Measurements from ENCODE around the gene HACD2. TPM values are rescaled to one million over a fixed set of nuclear protein-coding genes. Genes with fewer than 3 reads are reported as not detected.

The HACD2 gene, protein sequence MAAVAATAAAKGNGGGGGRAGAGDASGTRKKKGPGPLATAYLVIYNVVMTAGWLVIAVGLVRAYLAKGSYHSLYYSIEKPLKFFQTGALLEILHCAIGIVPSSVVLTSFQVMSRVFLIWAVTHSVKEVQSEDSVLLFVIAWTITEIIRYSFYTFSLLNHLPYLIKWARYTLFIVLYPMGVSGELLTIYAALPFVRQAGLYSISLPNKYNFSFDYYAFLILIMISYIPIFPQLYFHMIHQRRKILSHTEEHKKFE
- 10 to 100 TPM; 12.0 to 17.1 TPM for polyA plus RNA-seq

DNA sequence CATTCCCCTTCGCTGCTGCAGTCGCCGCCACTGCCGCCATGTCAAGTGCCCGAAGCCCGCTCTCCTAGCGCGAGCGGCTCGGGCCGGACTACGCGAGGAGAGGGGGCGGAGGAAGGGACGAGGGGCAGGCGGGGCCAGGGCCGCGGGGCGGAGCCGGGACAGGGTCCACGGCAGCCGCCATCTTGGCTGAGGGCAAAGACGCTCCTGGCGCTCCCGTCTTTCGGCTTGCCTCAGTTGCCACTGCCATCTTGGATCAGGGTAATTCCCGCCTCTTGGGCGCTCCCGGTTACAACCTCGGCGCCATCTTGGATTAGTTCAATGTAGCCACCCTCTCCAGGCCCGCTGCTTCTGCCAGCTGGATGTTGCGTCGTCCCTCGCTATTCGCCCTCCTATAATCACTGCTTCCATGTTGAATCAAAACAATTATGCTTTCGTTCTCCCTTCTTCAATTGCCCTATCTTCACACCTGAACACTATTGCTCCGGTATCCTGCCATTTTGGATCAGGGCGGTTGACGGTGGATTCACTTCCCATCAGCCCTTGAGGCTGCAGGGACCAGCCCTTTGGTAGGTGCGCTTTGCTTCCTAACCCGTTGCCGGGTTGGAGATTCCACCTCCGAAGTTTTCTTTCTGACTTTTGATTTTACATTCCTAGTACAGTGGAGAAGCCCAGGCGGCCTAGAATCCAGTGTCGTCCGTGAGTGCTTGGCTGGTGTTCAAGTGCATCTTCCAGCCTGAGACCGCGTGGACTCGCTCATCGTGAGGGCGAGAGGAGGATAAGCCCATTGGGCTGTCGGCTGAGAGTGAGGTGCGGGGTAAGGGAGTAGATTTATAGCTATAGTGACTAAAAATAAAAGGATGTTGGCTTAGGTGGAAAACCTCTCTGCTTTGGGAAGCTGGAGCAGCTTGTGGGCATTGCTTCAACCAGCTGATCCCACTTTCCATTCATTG is at the start of gene HACD2:
Gene HACD2, minus strand, starts transcription at position 66 of the 950 bp plus-strand sequence. Its CDS starts 26 bp downstream, at position 40.
- WGBS, 2 donors, result 0 to 1% methylated on average over 44 to 54 of the region's 54 CpGs
- peaks cover 0 to 3% of the 10 kb centered on the region in 2 donors for H3K36me3 ChIP-seq (ENCODE audit: control insufficient read depth in 2 of 2, insufficient read depth in 2 of 2, low read length in 1 of 2)

DNA sequence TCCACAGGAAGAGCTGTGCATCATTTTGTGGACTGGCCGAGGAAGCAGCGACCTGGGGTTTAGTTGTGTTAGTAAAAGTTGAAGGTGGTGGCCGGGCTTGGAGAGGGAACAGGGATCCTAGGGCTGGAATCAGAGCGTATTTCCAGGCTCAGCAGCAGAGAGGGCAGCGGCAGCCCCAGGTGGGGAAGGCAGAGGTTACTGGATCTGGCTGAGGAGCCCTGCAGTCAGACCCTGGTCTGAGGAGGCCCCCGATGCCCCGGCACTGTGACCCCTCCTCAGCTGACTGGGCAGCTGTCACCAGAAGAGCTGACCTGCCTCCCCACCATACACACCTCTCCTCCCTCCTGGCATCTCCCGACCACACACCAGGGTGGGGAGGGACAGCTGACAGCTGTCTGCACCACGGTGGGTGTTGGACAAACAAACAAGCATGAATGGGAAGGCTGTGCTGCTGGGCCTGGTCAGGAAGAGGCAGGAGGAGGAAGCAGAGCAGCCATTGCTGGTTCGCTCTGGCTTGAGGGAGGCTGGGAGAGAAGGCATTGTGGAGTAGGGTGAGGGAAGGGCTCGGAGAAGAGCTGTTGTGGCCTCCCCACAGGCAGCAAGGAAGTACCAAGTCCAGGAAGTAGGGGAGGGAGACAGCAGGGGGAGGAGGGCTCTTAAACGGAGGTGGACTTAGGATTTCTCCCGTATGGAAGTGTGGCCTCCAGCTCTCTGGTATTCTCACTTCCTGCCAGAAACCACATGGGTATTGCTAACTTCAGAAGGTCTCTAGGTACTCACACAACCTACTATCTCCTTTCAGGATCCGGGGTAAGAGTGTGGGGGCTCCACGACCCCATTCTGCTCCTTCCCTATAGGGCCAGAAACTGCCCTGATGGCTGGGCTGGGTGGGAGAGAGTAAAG is 49.5 kb upstream of the HACD2 start:
- H3K27ac ChIP-seq (ENCODE audit: low read depth in 2 of 2, low read length in 1 of 2), result peak overlapping the region; percentile 40 to 58
- WGBS, 2 donors, result 66 to 71% methylated on average over 15 of the region's 15 CpGs
- H3K36me3 ChIP-seq (ENCODE audit: control insufficient read depth in 2 of 2, insufficient read depth in 2 of 2, low read length in 1 of 2), result peaks cover 3 to 5% of the 10 kb centered on the region in 2 donors
- no peak overlapping the region for H3K4me3 ChIP-seq (ENCODE audit: low read depth in 1 of 2, low read length in 2 of 2)
- no peaks in the 10 kb centered on the region for H3K27me3 ChIP-seq (ENCODE audit: control insufficient read depth in 1 of 2, insufficient read depth in 2 of 2, low read length in 2 of 2)
- no peaks in the 10 kb centered on the region for H3K9me3 ChIP-seq (ENCODE audit: control insufficient read depth in 2 of 2, insufficient read depth in 1 of 2, low read depth in 1 of 2, low read length in 1 of 2)
- H3K4me1 ChIP-seq (ENCODE audit: control insufficient read depth in 2 of 2, insufficient read depth in 2 of 2, low read length in 1 of 2), result peaks cover 6 to 19% of the 10 kb centered on the region in 2 donors

More for the DNA sequence above, at the start of gene HACD2:
- Histone ChIP-seq H3K9me3 (ENCODE audit: control insufficient read depth in 2 of 2, insufficient read depth in 1 of 2, low read depth in 1 of 2, low read length in 1 of 2) (no peaks in the 10 kb centered on the region), H3K27me3 (ENCODE audit: control insufficient read depth in 1 of 2, insufficient read depth in 2 of 2, low read length in 2 of 2) (no peaks in the 10 kb centered on the region), H3K4me3 (ENCODE audit: low read depth in 1 of 2, low read length in 2 of 2) (peak within 1 kb of the TSS; percentile 87 to 88), H3K27ac (ENCODE audit: low read depth in 2 of 2, low read length in 1 of 2) (peak within 1 kb of the TSS; percentile 95 to 96), H3K4me1 (ENCODE audit: control insufficient read depth in 2 of 2, insufficient read depth in 2 of 2, low read length in 1 of 2) (no peaks in the 10 kb centered on the region)

DNA sequence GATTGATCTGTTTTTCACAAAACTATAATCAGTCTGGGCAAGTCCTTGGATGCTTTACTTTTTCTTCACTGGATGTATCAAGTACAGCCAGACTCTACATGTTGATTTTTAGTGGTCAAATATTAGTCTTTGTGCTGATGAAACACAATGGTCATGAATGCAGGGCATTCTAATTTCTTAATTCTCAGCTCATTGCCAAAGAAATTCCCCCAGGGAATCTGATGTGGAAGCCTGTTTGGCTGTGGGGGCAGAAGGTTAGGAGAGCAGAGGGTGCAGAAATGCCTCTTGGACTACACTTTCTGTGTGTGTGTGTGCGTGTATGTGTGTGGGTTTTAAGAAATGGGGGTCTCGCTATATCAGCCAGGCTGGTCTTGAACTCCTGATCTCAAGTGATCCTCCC is 48.7 kb upstream of the HACD2 start:
- Histone ChIP-seq H3K27ac (ENCODE audit: low read depth in 2 of 2, low read length in 1 of 2) (peak overlapping the region in 1 of 2 donors; percentile 9), H3K4me3 (ENCODE audit: low read depth in 1 of 2, low read length in 2 of 2) (no peak overlapping the region), H3K36me3 (ENCODE audit: control insufficient read depth in 2 of 2, insufficient read depth in 2 of 2, low read length in 1 of 2) (peaks cover 3 to 5% of the 10 kb centered on the region in 2 donors), H3K27me3 (ENCODE audit: control insufficient read depth in 1 of 2, insufficient read depth in 2 of 2, low read length in 2 of 2) (no peaks in the 10 kb centered on the region), H3K9me3 (ENCODE audit: control insufficient read depth in 2 of 2, insufficient read depth in 1 of 2, low read depth in 1 of 2, low read length in 1 of 2) (no peaks in the 10 kb centered on the region), H3K4me1 (ENCODE audit: control insufficient read depth in 2 of 2, insufficient read depth in 2 of 2, low read length in 1 of 2) (peaks cover 6 to 21% of the 10 kb centered on the region in 2 donors)
- WGBS, 2 donors, result 79 to 87% methylated on average over 2 of the region's 2 CpGs

DNA sequence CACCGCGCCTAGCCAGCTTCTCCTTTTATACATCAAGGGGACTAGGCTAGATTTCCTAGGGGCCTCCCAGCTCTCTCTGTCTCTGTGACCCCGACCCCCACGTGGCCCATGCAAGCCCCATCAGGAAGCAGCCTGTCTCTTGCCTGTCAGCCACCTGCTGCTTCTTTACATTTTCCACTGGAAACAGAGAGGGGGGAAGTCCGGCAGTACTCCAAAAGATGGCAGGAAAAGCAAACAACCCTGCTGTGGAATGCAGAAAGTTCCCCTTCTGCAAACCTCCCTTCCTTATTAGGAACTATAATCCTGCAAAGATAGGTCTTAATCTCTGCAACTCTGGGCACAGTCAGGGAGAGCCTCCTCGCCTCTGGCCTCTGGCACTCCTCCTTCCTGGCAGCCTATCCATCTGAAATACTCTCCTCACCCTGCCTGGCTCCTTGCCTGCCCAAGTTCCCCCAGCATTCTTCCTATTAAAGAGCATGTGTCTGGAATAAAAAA is 47.4 kb upstream of the HACD2 start:
- H3K36me3 ChIP-seq (ENCODE audit: control insufficient read depth in 2 of 2, insufficient read depth in 2 of 2, low read length in 1 of 2), result peaks cover 0 to 3% of the 10 kb centered on the region in 2 donors
- H3K9me3 ChIP-seq (ENCODE audit: control insufficient read depth in 2 of 2, insufficient read depth in 1 of 2, low read depth in 1 of 2, low read length in 1 of 2), result peaks cover 0 to 2% of the 10 kb centered on the region in 2 donors
- peak overlapping the region; percentile 34 to 52 for H3K27ac ChIP-seq (ENCODE audit: low read depth in 2 of 2, low read length in 1 of 2)
- H3K4me1 ChIP-seq (ENCODE audit: control insufficient read depth in 2 of 2, insufficient read depth in 2 of 2, low read length in 1 of 2), result peaks cover 6 to 27% of the 10 kb centered on the region in 2 donors
- 29 to 32% methylated on average over 6 of the region's 6 CpGs for WGBS, 2 donors
- no peak overlapping the region for H3K4me3 ChIP-seq (ENCODE audit: low read depth in 1 of 2, low read length in 2 of 2)
- no peaks in the 10 kb centered on the region for H3K27me3 ChIP-seq (ENCODE audit: control insufficient read depth in 1 of 2, insufficient read depth in 2 of 2, low read length in 2 of 2)

DNA sequence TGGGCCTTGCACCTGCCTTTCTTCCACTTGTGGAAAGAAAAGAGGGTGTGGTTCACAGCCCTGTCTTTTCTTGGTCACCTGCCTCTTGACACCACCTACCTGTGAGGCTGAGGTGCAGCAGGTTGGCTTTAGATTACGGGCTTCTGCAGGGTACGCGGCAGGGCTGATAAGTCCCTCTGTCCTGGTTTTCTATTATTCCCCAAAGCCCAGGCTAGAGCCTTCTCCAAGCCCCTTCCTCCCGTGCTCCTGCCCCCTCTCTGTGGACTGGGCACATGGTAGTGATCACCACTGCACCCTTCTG is 44.8 kb upstream of the HACD2 start:
- Histone ChIP-seq H3K36me3 (ENCODE audit: control insufficient read depth in 2 of 2, insufficient read depth in 2 of 2, low read length in 1 of 2) (peaks cover 0 to 3% of the 10 kb centered on the region in 2 donors), H3K9me3 (ENCODE audit: control insufficient read depth in 2 of 2, insufficient read depth in 1 of 2, low read depth in 1 of 2, low read length in 1 of 2) (peaks cover 0 to 2% of the 10 kb centered on the region in 2 donors)
- 91 to 95% methylated on average over 4 of the region's 4 CpGs for WGBS, 2 donors

DNA sequence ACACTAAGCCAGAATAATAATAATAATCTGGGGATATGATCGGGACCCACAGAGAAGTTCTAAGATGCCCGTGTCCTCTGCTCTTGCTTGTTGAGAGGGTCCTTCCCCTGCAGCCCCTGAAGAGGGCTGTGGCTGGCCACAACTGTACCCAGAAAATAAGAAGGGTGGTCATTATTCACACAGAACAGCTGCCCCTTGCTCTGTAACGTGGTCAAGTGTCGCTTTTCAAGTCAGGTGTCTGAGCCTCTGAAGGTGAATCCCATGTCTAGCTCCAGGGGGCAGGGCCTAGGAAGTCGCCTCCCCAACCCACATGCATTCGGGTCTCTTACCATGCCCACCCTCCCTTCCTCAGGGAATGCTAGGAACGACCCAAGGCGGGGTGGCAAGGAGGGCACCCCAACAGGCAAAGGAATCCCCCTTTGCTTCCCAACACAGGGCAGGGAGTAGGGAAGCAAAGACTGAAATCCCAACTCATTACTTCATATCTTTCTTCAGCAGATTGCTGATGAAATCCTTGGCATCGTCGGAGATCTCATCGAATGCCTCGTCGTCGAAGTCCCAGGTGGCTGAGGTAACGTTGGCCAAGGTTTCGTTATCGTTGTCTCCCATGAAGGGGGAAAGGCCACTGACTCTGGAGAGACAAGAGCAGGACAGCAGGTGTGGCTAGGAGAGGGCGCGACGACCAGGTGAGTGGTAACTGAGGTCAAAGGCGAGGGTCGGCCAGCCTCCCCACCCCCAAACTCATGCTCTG is 44.3 kb upstream of the HACD2 start:
- Histone ChIP-seq H3K4me1 (ENCODE audit: control insufficient read depth in 2 of 2, insufficient read depth in 2 of 2, low read length in 1 of 2) (peaks cover 3 to 14% of the 10 kb centered on the region in 2 donors), H3K36me3 (ENCODE audit: control insufficient read depth in 2 of 2, insufficient read depth in 2 of 2, low read length in 1 of 2) (no peaks in the 10 kb centered on the region), H3K27ac (ENCODE audit: low read depth in 2 of 2, low read length in 1 of 2) (peak overlapping the region in 1 of 2 donors; percentile 38), H3K4me3 (ENCODE audit: low read depth in 1 of 2, low read length in 2 of 2) (no peak overlapping the region), H3K9me3 (ENCODE audit: control insufficient read depth in 2 of 2, insufficient read depth in 1 of 2, low read depth in 1 of 2, low read length in 1 of 2) (peaks cover 0 to 2% of the 10 kb centered on the region in 2 donors), H3K27me3 (ENCODE audit: control insufficient read depth in 1 of 2, insufficient read depth in 2 of 2, low read length in 2 of 2) (no peaks in the 10 kb centered on the region)
- WGBS, 2 donors, result 90 to 91% methylated on average over 22 of the region's 22 CpGs

More for the DNA sequence above, 44.8 kb upstream of the HACD2 start:
- Histone ChIP-seq H3K27ac (ENCODE audit: low read depth in 2 of 2, low read length in 1 of 2) (no peak overlapping the region), H3K4me1 (ENCODE audit: control insufficient read depth in 2 of 2, insufficient read depth in 2 of 2, low read length in 1 of 2) (peaks cover 3 to 15% of the 10 kb centered on the region in 2 donors), H3K4me3 (ENCODE audit: low read depth in 1 of 2, low read length in 2 of 2) (no peak overlapping the region), H3K27me3 (ENCODE audit: control insufficient read depth in 1 of 2, insufficient read depth in 2 of 2, low read length in 2 of 2) (no peaks in the 10 kb centered on the region)

DNA sequence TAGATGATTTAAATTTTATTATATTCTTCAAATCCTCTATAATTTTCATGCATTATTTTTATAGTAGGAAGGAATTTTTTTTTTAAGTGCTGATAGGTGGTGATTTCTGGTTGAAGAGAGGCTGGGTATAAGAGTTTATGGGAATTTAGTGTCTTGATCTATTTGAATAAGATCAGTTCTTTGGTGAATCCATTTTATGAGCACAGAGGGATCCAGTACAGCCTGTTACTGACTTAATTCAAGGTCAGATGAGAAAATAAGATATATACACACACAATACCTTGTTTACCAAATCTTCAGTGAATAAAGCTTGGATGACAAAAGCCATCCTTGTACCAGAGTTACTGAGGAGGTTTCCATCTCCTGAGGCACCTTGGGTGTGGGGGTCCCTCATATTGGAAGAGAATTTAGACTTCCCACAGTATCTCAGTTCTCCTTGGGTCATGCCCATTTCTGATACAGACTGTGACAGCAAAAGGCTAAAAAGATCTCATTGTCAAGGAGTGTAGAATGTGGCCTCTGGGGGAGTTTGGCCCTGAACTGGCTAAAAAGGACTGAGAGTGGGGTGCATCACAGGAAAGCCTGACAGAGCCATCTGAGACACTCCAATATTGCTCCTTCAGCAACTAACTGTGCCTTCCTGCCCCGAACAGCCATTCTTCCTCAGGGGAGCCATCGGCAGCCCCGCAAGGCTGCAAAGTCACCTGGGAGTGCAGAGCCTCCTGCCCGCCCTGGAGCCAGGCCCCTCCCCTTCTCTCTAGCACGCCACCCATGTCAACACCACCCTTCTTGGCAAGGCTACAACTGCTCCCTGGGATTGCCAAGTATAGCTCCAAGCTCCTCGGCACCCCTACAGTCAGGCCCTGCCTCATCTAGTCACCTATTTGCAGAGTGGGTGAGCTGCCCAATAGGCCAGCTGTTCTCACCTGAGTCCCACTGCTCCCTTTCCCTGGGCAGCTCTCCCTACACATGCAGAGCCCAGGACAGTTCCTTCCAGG is 43.1 kb upstream of the HACD2 start:
- no peaks in the 10 kb centered on the region for H3K36me3 ChIP-seq (ENCODE audit: control insufficient read depth in 2 of 2, insufficient read depth in 2 of 2, low read length in 1 of 2)
- peak overlapping the region in 1 of 2 donors; percentile 74 for H3K27ac ChIP-seq (ENCODE audit: low read depth in 2 of 2, low read length in 1 of 2)
- peaks cover 0 to 13% of the 10 kb centered on the region in 2 donors for H3K4me1 ChIP-seq (ENCODE audit: control insufficient read depth in 2 of 2, insufficient read depth in 2 of 2, low read length in 1 of 2)
- H3K4me3 ChIP-seq (ENCODE audit: low read depth in 1 of 2, low read length in 2 of 2), result no peak overlapping the region
- 45 to 55% methylated on average over 6 of the region's 6 CpGs for WGBS, 2 donors
- H3K9me3 ChIP-seq (ENCODE audit: control insufficient read depth in 2 of 2, insufficient read depth in 1 of 2, low read depth in 1 of 2, low read length in 1 of 2), result peaks cover 0 to 2% of the 10 kb centered on the region in 2 donors
- H3K27me3 ChIP-seq (ENCODE audit: control insufficient read depth in 1 of 2, insufficient read depth in 2 of 2, low read length in 2 of 2), result no peaks in the 10 kb centered on the region

DNA sequence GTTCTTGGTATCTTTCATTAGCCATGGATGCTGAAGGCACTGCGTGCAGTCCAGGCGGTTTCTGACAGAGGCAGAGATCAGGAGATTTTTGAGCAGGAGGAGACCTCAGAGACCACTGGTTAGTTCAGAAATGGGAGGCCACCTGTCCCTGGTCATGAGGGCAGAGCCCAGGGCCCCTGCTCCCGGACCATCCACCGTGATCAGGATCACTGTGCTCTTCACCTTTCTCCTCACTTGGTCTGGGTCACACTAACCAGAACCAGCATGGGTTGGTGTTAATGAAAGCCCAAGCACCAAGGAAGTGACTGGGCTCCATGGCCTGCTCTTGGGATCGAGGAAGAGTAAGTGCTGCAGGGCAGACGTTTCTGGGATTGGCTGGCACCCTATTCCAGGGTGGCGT is 42.0 kb upstream of the HACD2 start:
- Histone ChIP-seq H3K4me3 (ENCODE audit: low read depth in 1 of 2, low read length in 2 of 2) (no peak overlapping the region), H3K36me3 (ENCODE audit: control insufficient read depth in 2 of 2, insufficient read depth in 2 of 2, low read length in 1 of 2) (no peaks in the 10 kb centered on the region), H3K27ac (ENCODE audit: low read depth in 2 of 2, low read length in 1 of 2) (no peak overlapping the region), H3K4me1 (ENCODE audit: control insufficient read depth in 2 of 2, insufficient read depth in 2 of 2, low read length in 1 of 2) (peaks cover 0 to 21% of the 10 kb centered on the region in 2 donors), H3K9me3 (ENCODE audit: control insufficient read depth in 2 of 2, insufficient read depth in 1 of 2, low read depth in 1 of 2, low read length in 1 of 2) (peaks cover 0 to 2% of the 10 kb centered on the region in 2 donors), H3K27me3 (ENCODE audit: control insufficient read depth in 1 of 2, insufficient read depth in 2 of 2, low read length in 2 of 2) (no peaks in the 10 kb centered on the region)
- 87 to 92% methylated on average over 7 of the region's 7 CpGs for WGBS, 2 donors

Data from esophagus (tissue), 2 donors.